GM12878 (cell line): ENCODE data around the gene CD151. TPM values are rescaled to one million over a fixed set of nuclear protein-coding genes. Genes with fewer than 3 reads are reported as not detected.

Source experiments
- CREM ChIP-seq: IDR thresholded peaks from 2 replicates; pipeline ENCODE4 v1.6.1; 2014; ENCODE audit warnings: antibody characterized with exemption, low read depth
- JUNB ChIP-seq: IDR thresholded peaks from 2 replicates; pipeline ENCODE4 v1.6.1; 2016; ENCODE audit warnings: antibody characterized with exemption, mild to moderate bottlenecking
- KDM1A ChIP-seq: fragments of 200-600 bp; sonication (generic); IDR thresholded peaks from 2 replicates; pipeline ENCODE4 v1.6.1; 2016; ENCODE audit warnings: borderline replicate concordance
- NFIC ChIP-seq: IDR thresholded peaks from 2 replicates; pipeline ENCODE4 v1.6.1; 2012; ENCODE audit warnings: low read depth, mild to moderate bottlenecking, inconsistent platforms, low read length, moderate library complexity
- PML ChIP-seq: IDR thresholded peaks from 2 replicates; pipeline ENCODE4 v1.6.1; 2012; ENCODE audit warnings: low read length, inconsistent platforms
- polyA plus RNA-seq, 11 experiments: library from polyadenylated mRNA; depleted of rRNA in 4 of 11; unstranded in 6 of 11; stranded (reverse) in 5 of 11; fragments of >200 nt; fragmentation: Nextera tagmentation in 4 of 11; fragmentation: Illumina TruSeq in 1 of 11; extraction: Ambion mirVana in 4 of 11; extraction: Trizol in 1 of 11; gene quantifications; 1 replicate in 1 of 11; 2 replicates in 10 of 11; pipeline versions ENCODE4 v1.2.1 to v1.2.3, GENCODE V29; 2011 to 2016; ENCODE audit warnings: inconsistent platforms in 2 of 11, missing spikeins in 2 of 11, low read depth in 1 of 11
- total RNA-seq, 4 experiments: library from RNA; depleted of rRNA in 3 of 4; stranded (reverse); fragments of >200 nt in 3 of 4; fragmentation: Illumina TruSeq in 1 of 4; extraction: Trizol in 1 of 4; gene quantifications; 2 replicates each; pipeline versions ENCODE4 v1.2.1 to v1.2.3, GENCODE V29; 2013 to 2021
- TF ChIP-seq, protein P1 (sequence below): fragments of 450-650 bp; IDR thresholded peaks from 2 replicates; pipeline ENCODE4 v1.6.1; 2016; ENCODE audit warnings: mild to moderate bottlenecking
- TF ChIP-seq, protein P2 (sequence below): fragments of 150-350 bp; IDR thresholded peaks from 2 replicates; pipeline ENCODE4 v1.6.1; 2014; ENCODE audit warnings: mild to moderate bottlenecking, low read depth, low read length
- TF ChIP-seq, protein P3 (sequence below): fragments of 450-650 bp; IDR thresholded peaks from 2 replicates; pipeline ENCODE4 v1.6.1; 2017; ENCODE audit warnings: mild to moderate bottlenecking, moderate library complexity
- TF ChIP-seq, protein P4 (sequence below): IDR thresholded peaks from 2 replicates; pipeline ENCODE4 v1.6.1; 2011; ENCODE audit warnings: borderline replicate concordance, low read depth, mild to moderate bottlenecking, moderate library complexity, low read length; ENCODE audit not compliant: insufficient read depth, poor library complexity, severe bottlenecking
- TF ChIP-seq, protein P5 (sequence below): fragments of 450-650 bp; IDR thresholded peaks from 2 replicates; pipeline ENCODE4 v1.6.1; 2018; ENCODE audit warnings: borderline replicate concordance, mild to moderate bottlenecking; ENCODE audit not compliant: partially characterized antibody
- TF ChIP-seq, protein P6 (sequence below): fragments of 450-650 bp; IDR thresholded peaks from 2 replicates; pipeline ENCODE4 v1.6.1; 2016; ENCODE audit warnings: mild to moderate bottlenecking

Gene CD151
- total and polyA plus RNA-seq, 10 of the 15 experiments (the other 5 are each of a cell fraction or from before 2014, with no cell fraction given): 0.52 to 41.7 (median 14.7) TPM

DNA sequence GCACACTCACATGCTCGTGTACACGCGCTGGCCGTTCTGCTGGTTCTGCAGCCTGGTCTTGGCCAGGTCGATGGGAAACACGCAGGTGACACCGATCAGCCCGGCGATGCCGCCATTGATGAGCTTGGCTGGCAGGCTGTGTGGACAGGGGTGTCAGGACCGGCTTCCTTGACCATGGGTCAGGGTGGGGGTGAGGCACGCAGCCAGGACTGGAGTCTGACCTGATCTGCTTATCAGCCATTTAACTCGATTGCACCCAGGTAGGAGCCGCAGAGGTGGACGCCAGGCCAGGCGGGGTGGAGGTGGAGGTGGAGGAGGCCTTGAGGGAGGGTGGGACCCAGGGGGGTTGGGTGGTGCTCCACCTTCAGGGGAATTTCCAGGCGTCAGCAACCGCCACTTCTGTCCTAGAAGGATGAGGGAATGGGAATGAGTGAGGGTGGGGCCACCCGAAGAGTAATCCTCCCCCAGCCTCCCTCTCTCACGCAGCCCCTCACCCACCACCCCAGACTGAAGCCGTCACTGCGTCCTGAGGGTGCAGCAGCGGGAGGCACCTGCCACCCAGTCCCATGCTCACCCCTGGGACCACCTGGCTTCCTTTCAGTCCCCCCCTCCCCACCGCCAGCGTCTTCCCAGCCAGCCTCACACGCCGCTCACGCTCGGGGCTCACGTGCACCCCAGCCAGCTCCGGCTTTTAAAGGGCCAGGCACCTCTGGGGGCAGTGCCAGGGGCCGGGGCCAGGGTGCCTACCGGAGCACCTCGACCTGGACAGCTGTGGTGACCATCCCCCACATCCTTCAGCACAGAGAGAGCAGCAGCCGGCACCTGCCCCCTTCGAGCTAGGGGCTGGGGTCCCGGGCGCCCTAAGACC lies 37.8 kb upstream of the CD151 start (continued):
- TF ChIP-seq, protein P1, sequence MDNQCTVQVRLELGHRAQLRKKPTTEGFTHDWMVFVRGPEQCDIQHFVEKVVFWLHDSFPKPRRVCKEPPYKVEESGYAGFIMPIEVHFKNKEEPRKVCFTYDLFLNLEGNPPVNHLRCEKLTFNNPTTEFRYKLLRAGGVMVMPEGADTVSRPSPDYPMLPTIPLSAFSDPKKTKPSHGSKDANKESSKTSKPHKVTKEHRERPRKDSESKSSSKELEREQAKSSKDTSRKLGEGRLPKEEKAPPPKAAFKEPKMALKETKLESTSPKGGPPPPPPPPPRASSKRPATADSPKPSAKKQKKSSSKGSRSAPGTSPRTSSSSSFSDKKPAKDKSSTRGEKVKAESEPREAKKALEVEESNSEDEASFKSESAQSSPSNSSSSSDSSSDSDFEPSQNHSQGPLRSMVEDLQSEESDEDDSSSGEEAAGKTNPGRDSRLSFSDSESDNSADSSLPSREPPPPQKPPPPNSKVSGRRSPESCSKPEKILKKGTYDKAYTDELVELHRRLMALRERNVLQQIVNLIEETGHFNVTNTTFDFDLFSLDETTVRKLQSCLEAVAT: 0 out of 2 replicates have a peak, but pooled peaks have one; percentile 23
- TF ChIP-seq CREM (no peak), PML (no peak), KDM1A (no peak), NFIC (no peak), JUNB (no peak)
- TF ChIP-seq, protein P2, sequence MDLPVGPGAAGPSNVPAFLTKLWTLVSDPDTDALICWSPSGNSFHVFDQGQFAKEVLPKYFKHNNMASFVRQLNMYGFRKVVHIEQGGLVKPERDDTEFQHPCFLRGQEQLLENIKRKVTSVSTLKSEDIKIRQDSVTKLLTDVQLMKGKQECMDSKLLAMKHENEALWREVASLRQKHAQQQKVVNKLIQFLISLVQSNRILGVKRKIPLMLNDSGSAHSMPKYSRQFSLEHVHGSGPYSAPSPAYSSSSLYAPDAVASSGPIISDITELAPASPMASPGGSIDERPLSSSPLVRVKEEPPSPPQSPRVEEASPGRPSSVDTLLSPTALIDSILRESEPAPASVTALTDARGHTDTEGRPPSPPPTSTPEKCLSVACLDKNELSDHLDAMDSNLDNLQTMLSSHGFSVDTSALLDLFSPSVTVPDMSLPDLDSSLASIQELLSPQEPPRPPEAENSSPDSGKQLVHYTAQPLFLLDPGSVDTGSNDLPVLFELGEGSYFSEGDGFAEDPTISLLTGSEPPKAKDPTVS: no peak
- TF ChIP-seq, protein P3, sequence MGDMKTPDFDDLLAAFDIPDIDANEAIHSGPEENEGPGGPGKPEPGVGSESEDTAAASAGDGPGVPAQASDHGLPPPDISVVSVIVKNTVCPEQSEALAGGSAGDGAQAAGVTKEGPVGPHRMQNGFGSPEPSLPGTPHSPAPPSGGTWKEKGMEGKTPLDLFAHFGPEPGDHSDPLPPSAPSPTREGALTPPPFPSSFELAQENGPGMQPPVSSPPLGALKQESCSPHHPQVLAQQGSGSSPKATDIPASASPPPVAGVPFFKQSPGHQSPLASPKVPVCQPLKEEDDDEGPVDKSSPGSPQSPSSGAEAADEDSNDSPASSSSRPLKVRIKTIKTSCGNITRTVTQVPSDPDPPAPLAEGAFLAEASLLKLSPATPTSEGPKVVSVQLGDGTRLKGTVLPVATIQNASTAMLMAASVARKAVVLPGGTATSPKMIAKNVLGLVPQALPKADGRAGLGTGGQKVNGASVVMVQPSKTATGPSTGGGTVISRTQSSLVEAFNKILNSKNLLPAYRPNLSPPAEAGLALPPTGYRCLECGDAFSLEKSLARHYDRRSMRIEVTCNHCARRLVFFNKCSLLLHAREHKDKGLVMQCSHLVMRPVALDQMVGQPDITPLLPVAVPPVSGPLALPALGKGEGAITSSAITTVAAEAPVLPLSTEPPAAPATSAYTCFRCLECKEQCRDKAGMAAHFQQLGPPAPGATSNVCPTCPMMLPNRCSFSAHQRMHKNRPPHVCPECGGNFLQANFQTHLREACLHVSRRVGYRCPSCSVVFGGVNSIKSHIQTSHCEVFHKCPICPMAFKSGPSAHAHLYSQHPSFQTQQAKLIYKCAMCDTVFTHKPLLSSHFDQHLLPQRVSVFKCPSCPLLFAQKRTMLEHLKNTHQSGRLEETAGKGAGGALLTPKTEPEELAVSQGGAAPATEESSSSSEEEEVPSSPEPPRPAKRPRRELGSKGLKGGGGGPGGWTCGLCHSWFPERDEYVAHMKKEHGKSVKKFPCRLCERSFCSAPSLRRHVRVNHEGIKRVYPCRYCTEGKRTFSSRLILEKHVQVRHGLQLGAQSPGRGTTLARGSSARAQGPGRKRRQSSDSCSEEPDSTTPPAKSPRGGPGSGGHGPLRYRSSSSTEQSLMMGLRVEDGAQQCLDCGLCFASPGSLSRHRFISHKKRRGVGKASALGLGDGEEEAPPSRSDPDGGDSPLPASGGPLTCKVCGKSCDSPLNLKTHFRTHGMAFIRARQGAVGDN: no peak
- TF ChIP-seq, protein P4, sequence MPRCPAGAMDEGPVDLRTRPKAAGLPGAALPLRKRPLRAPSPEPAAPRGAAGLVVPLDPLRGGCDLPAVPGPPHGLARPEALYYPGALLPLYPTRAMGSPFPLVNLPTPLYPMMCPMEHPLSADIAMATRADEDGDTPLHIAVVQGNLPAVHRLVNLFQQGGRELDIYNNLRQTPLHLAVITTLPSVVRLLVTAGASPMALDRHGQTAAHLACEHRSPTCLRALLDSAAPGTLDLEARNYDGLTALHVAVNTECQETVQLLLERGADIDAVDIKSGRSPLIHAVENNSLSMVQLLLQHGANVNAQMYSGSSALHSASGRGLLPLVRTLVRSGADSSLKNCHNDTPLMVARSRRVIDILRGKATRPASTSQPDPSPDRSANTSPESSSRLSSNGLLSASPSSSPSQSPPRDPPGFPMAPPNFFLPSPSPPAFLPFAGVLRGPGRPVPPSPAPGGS: no peak
- TF ChIP-seq, protein P5, sequence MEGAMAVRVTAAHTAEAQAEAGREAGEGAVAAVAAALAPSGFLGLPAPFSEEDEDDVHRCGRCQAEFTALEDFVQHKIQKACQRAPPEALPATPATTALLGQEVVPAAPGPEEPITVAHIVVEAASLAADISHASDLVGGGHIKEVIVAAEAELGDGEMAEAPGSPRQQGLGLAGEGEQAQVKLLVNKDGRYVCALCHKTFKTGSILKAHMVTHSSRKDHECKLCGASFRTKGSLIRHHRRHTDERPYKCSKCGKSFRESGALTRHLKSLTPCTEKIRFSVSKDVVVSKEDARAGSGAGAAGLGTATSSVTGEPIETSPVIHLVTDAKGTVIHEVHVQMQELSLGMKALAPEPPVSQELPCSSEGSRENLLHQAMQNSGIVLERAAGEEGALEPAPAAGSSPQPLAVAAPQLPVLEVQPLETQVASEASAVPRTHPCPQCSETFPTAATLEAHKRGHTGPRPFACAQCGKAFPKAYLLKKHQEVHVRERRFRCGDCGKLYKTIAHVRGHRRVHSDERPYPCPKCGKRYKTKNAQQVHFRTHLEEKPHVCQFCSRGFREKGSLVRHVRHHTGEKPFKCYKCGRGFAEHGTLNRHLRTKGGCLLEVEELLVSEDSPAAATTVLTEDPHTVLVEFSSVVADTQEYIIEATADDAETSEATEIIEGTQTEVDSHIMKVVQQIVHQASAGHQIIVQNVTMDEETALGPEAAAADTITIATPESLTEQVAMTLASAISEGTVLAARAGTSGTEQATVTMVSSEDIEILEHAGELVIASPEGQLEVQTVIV: no peak
- TF ChIP-seq, protein P6, sequence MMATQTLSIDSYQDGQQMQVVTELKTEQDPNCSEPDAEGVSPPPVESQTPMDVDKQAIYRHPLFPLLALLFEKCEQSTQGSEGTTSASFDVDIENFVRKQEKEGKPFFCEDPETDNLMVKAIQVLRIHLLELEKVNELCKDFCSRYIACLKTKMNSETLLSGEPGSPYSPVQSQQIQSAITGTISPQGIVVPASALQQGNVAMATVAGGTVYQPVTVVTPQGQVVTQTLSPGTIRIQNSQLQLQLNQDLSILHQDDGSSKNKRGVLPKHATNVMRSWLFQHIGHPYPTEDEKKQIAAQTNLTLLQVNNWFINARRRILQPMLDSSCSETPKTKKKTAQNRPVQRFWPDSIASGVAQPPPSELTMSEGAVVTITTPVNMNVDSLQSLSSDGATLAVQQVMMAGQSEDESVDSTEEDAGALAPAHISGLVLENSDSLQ: peak; percentile 21; the same call in 1 of the 2 replicates
